Neural crest cell (in vitro differentiated cells): Measurements from ENCODE around the gene CTBP1. TPM values are rescaled to one million over a fixed set of nuclear protein-coding genes. Genes with fewer than 3 reads are reported as not detected.

Experiments used
- DNase-seq: peaks from one replicate; pipeline ENCODE4 v3.0.0; 2021; ENCODE audit warnings: low read depth, mixed read lengths, low spot score
- H3K27ac Mint-ChIP-seq: one replicate; pipeline ENCODE4 v1.8.0; 2021; ENCODE audit warnings: mild to moderate bottlenecking, mixed read lengths; ENCODE audit not compliant: unreplicated experiment
- H3K27me3 Mint-ChIP-seq: 2 replicates; pipeline ENCODE4 v1.8.0; 2021; ENCODE audit warnings: low read depth, mild to moderate bottlenecking, mixed read lengths
- H3K36me3 Mint-ChIP-seq: 2 replicates; pipeline ENCODE4 v1.8.0; 2021; ENCODE audit warnings: low read depth, mild to moderate bottlenecking, mixed read lengths
- H3K4me1 Mint-ChIP-seq: 2 replicates; pipeline ENCODE4 v1.8.0; 2021; ENCODE audit warnings: mixed read lengths
- H3K4me3 Mint-ChIP-seq: one replicate; pipeline ENCODE4 v1.8.0; 2021; ENCODE audit warnings: mild to moderate bottlenecking, mixed read lengths
- H3K9me3 Mint-ChIP-seq: 2 replicates; pipeline ENCODE4 v1.8.0; 2021; ENCODE audit warnings: mixed read lengths
- total RNA-seq: library from RNA; stranded (reverse); gene quantifications from 2 replicates; pipeline ENCODE4 v1.2.1, GENCODE V29; 2021
- TF ChIP-seq, protein P1 (sequence below): fragments of 200-600 bp; sonication (generic); conservative IDR thresholded peaks from 2 replicates; pipeline ENCODE4 v1.5.0; 2021; ENCODE audit warnings: antibody characterized with exemption, mild to moderate bottlenecking

CTBP1 gene
- total RNA-seq, 1 donor from 2014 or later = 219 TPM

DNA sequence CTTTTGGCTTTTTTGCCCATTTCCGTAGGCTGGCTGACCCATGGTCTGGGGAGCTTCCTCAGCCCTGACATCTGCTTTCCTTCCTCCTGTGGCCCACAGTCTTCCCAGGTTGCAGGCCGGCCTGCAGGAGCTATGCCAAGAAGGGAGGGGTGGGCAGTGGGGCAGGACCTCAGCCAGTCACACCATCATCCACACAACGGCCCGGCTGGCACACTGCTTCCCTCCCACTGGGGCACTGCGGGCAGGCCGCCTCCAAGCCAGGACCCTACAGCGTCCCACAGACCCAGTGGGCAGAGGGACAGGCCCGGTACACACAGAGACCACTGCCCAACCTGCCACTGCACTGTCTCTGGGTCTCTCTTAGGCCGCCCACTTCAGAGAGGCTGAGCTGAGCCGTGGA is 38.0 kb downstream of the CTBP1 start:
- TF ChIP-seq, protein P1, sequence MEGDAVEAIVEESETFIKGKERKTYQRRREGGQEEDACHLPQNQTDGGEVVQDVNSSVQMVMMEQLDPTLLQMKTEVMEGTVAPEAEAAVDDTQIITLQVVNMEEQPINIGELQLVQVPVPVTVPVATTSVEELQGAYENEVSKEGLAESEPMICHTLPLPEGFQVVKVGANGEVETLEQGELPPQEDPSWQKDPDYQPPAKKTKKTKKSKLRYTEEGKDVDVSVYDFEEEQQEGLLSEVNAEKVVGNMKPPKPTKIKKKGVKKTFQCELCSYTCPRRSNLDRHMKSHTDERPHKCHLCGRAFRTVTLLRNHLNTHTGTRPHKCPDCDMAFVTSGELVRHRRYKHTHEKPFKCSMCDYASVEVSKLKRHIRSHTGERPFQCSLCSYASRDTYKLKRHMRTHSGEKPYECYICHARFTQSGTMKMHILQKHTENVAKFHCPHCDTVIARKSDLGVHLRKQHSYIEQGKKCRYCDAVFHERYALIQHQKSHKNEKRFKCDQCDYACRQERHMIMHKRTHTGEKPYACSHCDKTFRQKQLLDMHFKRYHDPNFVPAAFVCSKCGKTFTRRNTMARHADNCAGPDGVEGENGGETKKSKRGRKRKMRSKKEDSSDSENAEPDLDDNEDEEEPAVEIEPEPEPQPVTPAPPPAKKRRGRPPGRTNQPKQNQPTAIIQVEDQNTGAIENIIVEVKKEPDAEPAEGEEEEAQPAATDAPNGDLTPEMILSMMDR = no peak
- Mint-ChIP-seq H3K4me1 (no peaks in the 10 kb centered on the region), H3K9me3 (no peaks in the 10 kb centered on the region), H3K4me3 (no peak overlapping the region), H3K36me3 (no peaks in the 10 kb centered on the region), H3K27me3 (no peaks in the 10 kb centered on the region), H3K27ac (no peak overlapping the region)
- DNase-seq = no peak

DNA sequence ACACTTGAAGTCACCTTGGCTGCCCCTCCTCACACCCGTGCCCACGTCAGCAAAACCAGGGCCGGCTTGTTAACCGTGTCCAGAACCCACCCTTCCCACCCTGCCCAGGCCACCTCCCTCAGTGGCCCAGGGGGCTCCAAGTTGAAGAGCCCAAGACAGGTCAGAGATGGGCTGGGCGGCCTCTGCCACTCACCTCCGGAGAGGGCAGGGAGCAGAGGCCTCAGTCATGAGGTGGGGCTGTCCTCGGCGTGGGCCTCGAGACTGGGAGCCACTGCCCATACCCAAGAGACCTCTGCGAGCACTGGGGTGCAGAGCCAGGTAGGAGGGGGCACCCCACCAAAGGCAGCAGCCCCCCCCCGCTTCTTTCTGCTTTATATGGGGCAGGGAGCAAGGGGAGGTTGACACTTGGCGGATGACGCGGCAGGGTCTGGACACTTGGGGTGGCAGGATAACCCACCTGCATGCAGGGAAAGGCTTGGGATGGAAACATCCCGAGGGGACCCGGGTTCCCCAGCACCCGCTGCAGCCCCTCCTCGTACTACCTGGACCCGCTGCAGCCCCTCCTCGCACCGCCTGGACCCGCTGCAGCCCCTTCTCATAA is 38.6 kb downstream of the CTBP1 start:
- Mint-ChIP-seq H3K4me1 (no peaks in the 10 kb centered on the region), H3K9me3 (no peaks in the 10 kb centered on the region)

DNA sequence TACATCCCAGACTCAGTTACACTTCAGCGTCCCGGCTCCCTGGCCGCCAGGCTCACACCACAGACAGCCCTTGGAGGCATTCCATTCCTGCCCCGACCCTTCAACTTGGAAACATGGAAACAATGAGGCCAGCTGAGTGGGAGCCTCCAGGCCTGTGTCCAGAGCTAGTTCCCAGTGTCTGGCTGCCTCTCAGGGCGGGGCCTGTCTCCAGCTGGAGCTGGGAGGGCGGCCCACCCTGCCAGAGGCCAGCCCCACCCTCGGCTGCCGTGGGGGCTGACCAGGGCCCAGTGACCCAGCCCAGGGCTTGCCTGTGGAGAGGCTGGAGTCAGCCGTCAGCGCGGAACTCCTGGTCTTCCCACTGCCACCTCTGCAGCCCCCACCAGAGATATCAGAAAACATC is 39.1 kb downstream of the CTBP1 start:
- Mint-ChIP-seq H3K36me3 (no peaks in the 10 kb centered on the region), H3K27me3 (no peaks in the 10 kb centered on the region), H3K9me3 (no peaks in the 10 kb centered on the region), H3K27ac (peak overlapping the region; percentile 43), H3K4me1 (no peaks in the 10 kb centered on the region), H3K4me3 (no peak overlapping the region)
- DNase-seq = peak; percentile 31
- TF ChIP-seq, protein P1 = no peak

More for the DNA sequence above, 38.6 kb downstream of the CTBP1 start:
- no peak overlapping the region for H3K27ac Mint-ChIP-seq
- no peak for DNase-seq
- TF ChIP-seq, protein P1 = no peak
- H3K36me3 Mint-ChIP-seq = no peaks in the 10 kb centered on the region
- no peak overlapping the region for H3K4me3 Mint-ChIP-seq
- H3K27me3 Mint-ChIP-seq = no peaks in the 10 kb centered on the region

DNA sequence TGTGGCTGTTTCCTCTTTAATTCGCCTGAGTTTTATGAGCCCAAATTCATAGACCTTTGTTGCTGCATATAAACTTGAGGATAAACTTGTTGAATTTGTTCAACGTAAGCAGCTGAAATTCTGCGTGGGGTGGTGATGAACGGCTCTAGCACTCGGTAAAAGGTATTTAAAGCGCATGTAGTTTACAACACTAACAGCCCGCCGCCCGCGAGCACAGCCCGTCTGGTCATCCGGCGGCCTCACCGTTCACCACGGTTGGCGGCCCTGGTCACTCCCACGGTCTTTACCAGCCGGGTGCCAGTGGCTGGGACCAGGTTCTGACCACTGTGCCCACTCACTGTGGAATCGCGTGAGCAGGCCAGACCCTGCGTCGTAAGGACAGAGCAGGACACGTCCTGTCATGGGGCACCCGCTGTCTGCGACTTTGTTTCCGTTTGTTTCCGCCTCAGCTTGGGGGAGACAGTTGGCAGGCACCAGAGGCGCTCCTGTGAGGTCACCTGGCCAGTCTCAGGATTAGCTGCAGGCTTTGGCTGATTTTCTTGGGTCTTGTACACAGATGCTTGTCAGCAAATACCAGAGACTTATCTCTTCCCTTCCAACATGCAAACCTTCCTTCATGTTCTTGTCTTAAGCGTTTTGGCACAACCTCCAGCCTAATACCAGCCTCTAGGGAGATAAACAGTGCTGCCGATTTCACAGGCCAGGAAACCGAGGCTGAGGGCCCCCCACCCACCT is 39.8 kb downstream of the CTBP1 start:
- Mint-ChIP-seq H3K4me3 (no peak overlapping the region), H3K27ac (peak overlapping the region; percentile 43), H3K4me1 (no peaks in the 10 kb centered on the region), H3K36me3 (no peaks in the 10 kb centered on the region), H3K27me3 (no peaks in the 10 kb centered on the region), H3K9me3 (no peaks in the 10 kb centered on the region)
- DNase-seq = no peak
- TF ChIP-seq, protein P1 = no peak

DNA sequence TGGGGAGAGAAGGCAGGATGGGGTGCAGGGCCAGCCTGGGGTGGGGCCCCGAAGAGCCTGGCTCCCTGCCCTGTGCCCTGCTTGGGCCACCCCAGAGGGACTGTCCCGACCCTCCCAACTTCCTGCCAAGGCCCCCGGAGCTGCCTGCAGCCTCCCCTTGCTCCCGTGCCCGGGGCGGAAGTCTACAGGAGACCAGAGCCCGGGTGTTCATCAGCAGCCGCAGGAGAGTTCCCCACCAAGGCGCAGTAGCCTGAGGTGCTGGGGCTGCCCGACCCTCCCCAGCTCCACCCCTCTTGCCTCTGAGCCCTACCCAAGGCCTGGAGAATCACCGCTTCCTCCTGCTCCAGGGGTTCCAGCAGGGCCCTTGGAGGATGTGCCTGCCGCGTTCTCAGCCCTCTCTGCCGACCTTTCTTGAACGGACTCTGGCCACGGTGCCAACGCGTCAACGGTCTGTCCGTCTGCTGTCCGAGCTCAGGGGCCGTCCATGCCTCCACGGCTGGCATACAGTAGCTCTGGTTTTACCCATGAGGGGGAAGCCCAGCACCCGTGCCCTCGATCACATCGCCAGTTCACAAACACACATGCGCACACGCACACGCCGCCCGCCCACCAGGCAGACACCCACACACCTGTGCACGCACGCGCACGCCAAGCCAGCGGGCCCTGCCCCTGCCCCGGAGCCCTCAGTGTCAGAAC is 40.5 kb downstream of the CTBP1 start:
- H3K27me3 Mint-ChIP-seq = no peaks in the 10 kb centered on the region
- no peaks in the 10 kb centered on the region for H3K36me3 Mint-ChIP-seq
- no peak overlapping the region for H3K27ac Mint-ChIP-seq
- no peaks in the 10 kb centered on the region for H3K9me3 Mint-ChIP-seq
- TF ChIP-seq, protein P1 = no peak
- no peaks in the 10 kb centered on the region for H3K4me1 Mint-ChIP-seq
- DNase-seq = no peak
- H3K4me3 Mint-ChIP-seq = no peak overlapping the region
